Body of pancreas (tissue), 4 donors: ENCODE data around the gene UGGT1. TPM values are rescaled to one million over a fixed set of nuclear protein-coding genes. Genes with fewer than 3 reads are reported as not detected.

ENCODE experiments used
- ATAC-seq: fragments of 150-250 bp; one replicate; pipeline ENCODE4 v1.9.1; 2016
- DNase-seq, 4 donors: peaks; one replicate each; pipeline ENCODE4 v3.0.0-alpha.2; 2019
- H3K27ac ChIP-seq, 4 donors: fragments of 200-600 bp; sonication (generic); 1 replicate in 3 of 4; 2 replicates in 1 of 4; pipeline versions ENCODE4 v1.5.1 to v1.6.1; 2016 to 2019; ENCODE audit warnings: mild to moderate bottlenecking in 1 of 4, mixed read lengths in 1 of 4, moderate library complexity in 1 of 4
- H3K27me3 ChIP-seq, 2 donors: fragments of 200-600 bp; sonication (generic); one replicate each; pipeline ENCODE4 v1.6.0; 2016; ENCODE audit warnings: mild to moderate bottlenecking in 1 of 2
- H3K36me3 ChIP-seq, 2 donors: fragments of 200-600 bp; sonication (generic); replicated peaks in 1 of 2; 2 replicates each; pipeline ENCODE4 v1.5.1; 2016; ENCODE audit warnings: low read depth in 2 of 2; ENCODE audit not compliant: insufficient read depth in 1 of 2
- H3K4me1 ChIP-seq: fragments of 200-600 bp; sonication (generic); one replicate; pipeline ENCODE4 v1.6.0; 2016
- H3K4me3 ChIP-seq, 2 donors: fragments of 200-600 bp; sonication (generic); 1 replicate in 1 of 2; 2 replicates in 1 of 2; pipeline ENCODE4 v1.5.1; 2016 to 2019
- H3K9me3 ChIP-seq, 3 donors: fragments of 200-600 bp; sonication (generic); 1 replicate in 2 of 3; 2 replicates in 1 of 3; pipeline ENCODE4 v1.5.1; 2016
- POLR2A ChIP-seq, 3 donors: fragments of 450-650 bp; IDR thresholded peaks; one replicate each; pipeline ENCODE4 v1.6.1; 2016; ENCODE audit warnings: antibody characterized with exemption in 3 of 3, mild to moderate bottlenecking in 2 of 3
- WGBS, 2 donors: methylation state at CpG; one replicate each; pipeline ENCODE4 v1.1.5; 2017; 5-methylcytosine and 5-hydroxymethylcytosine counted together
- intact Hi-C: fragments of 100-400 bp; cut with DNase I; formaldehyde crosslinking; loops from one replicate; pipeline ENCODE4 v1.15.1; 2023
- total RNA-seq, 2 donors: library from RNA; depleted of rRNA; stranded (reverse); fragments of >200 nt; gene quantifications; one replicate each; pipeline ENCODE4 v1.1.0, GENCODE V29; 2016
- TF ChIP-seq, protein P1 (sequence below), 7 experiments: fragments of 450-650 bp in 4 of 7; fragments of 200-600 bp in 3 of 7; sonication (generic) in 3 of 7; IDR thresholded peaks; one replicate each; pipeline ENCODE4 v1.5.1; 2016 to 2019; ENCODE audit warnings: antibody characterized with exemption in 7 of 7

Gene UGGT1
- total RNA-seq, 2 donors from 2014 or later = 38.2 to 42.0 TPM

DNA sequence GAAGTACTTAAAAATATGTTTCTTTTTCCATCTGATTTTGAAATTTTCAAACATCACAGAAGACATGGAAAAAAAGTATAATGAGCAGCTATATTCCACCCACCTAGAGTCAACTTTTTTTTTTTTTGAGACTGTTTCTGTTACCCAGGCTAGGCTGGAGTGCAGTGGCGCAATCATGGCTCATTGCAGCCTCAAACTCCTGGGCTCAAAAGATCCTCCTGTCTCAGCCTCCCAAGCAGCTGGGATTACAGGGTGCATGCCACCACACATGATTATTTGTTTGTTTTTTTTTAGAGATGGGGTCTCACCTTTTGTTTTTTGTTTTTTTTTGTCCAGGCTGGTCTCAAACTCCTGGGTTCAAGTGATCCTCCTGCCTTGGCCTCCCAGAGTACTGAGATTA lies 26.6 kb upstream of the UGGT1 start:
- WGBS, 2 donors = 96 to 100% methylated on average over 1 of the region's 1 CpG
- intact Hi-C loops = no loop called here
- peaks cover 2% of the 10 kb centered on the region for H3K4me1 ChIP-seq
- no peak overlapping the region for H3K4me3 ChIP-seq
- no peak overlapping the region for H3K27ac ChIP-seq
- no peaks in the 10 kb centered on the region for H3K36me3 ChIP-seq
- ATAC-seq (no peak), DNase-seq (no peak)
- H3K27me3 ChIP-seq = no peaks in the 10 kb centered on the region
- no peaks in the 10 kb centered on the region for H3K9me3 ChIP-seq
- TF ChIP-seq, protein P1, sequence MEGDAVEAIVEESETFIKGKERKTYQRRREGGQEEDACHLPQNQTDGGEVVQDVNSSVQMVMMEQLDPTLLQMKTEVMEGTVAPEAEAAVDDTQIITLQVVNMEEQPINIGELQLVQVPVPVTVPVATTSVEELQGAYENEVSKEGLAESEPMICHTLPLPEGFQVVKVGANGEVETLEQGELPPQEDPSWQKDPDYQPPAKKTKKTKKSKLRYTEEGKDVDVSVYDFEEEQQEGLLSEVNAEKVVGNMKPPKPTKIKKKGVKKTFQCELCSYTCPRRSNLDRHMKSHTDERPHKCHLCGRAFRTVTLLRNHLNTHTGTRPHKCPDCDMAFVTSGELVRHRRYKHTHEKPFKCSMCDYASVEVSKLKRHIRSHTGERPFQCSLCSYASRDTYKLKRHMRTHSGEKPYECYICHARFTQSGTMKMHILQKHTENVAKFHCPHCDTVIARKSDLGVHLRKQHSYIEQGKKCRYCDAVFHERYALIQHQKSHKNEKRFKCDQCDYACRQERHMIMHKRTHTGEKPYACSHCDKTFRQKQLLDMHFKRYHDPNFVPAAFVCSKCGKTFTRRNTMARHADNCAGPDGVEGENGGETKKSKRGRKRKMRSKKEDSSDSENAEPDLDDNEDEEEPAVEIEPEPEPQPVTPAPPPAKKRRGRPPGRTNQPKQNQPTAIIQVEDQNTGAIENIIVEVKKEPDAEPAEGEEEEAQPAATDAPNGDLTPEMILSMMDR (IDR thresholded peaks at IDR 0.05) = no peak
- TF ChIP-seq POLR2A (IDR thresholded peaks at IDR 0.05) = no peak

DNA sequence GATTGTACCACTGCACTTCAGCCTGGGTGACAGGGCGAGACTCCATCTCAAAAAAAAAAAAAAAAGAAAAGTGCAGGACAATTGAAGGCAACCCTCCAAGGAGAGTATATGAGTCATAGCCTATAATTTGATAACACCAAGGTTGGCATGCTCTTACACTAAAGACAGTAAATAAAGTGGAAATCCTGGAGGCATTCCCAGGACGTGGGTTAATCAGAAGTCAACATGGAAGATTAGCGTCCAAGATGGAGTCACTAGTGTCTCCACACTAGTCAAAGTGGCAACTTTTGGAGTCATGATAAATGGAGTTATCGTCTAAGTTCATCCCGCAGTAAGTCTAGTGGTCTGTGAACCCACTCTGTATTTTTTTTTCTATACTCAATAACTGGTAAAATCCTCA lies 21.2 kb upstream of the UGGT1 start:
- intact Hi-C loops = no loop called here
- H3K27ac ChIP-seq = no peak overlapping the region
- peak; percentile 99 for ATAC-seq
- H3K4me3 ChIP-seq = no peak overlapping the region
- DNase-seq = peak; percentile 45 to 66 (median 58)
- H3K36me3 ChIP-seq = no peaks in the 10 kb centered on the region
- no peak for TF ChIP-seq POLR2A (IDR thresholded peaks at IDR 0.05)
- TF ChIP-seq, protein P1 (IDR thresholded peaks at IDR 0.05) = no peak
- H3K4me1 ChIP-seq = peaks cover 11% of the 10 kb centered on the region
- no peaks in the 10 kb centered on the region for H3K27me3 ChIP-seq
- 30 to 42% methylated on average over 5 of the region's 5 CpGs for WGBS, 2 donors
- no peaks in the 10 kb centered on the region for H3K9me3 ChIP-seq

DNA sequence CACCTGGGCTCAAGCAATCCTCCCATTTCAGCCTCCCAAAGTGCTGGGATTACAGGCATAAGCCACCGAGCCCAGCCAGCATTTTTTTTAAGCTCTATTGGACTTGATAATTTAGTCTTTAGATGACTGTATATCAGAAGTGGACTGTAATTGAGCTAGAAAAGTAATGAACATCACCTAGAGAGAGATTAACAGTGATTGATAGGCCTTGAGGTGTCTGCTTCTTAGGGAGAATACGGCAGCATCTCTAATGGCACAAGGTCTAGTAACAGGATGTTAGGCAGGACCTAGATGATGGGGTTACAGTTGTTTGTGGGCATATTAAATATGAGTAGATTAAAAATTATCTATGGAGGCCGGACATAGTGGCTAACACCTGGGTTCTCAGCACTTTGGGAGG lies 17.7 kb upstream of the UGGT1 start:
- WGBS, 2 donors = 78 to 80% methylated on average over 3 of the region's 3 CpGs
- no peaks in the 10 kb centered on the region for H3K36me3 ChIP-seq
- no peak overlapping the region for H3K4me3 ChIP-seq
- peaks cover 11% of the 10 kb centered on the region for H3K4me1 ChIP-seq
- DNase-seq (no peak), ATAC-seq (no peak)
- intact Hi-C loops = no loop called here
- TF ChIP-seq POLR2A (IDR thresholded peaks at IDR 0.05) = no peak
- TF ChIP-seq, protein P1 (IDR thresholded peaks at IDR 0.05) = no peak
- H3K27ac ChIP-seq = no peak overlapping the region
- H3K9me3 ChIP-seq = no peaks in the 10 kb centered on the region
- no peaks in the 10 kb centered on the region for H3K27me3 ChIP-seq

DNA sequence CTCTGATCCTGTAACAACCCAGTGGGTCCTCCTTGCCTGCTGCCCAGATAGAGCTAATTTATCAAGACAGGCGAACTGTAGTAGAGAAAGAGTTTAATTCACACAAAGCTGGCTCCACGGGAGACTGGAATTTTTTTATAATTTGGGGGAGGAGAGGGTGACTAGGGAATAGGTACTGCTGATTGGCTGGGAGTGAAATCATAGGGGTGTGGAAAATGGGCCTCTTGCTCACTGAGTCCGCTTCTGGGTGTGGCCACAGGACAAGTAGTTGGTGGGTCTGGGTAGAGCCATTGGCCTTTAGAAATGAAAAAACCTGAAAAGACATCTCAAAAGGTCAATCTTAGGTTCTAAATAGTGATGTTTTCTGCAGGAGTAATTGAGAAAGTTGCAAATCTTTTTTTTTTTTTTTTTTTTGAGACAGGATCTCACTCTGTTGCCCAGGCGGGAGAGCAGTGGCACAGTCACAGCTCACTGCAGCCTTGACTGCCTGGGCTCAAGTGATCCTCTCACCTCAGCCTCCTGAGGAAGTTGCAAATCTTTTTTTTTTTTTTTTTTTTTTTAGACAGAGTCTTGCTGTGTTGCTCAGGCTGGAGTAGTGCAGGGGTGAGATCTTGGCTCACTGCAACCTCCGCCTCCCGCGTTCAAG lies 14.4 kb upstream of the UGGT1 start:
- Histone ChIP-seq H3K27me3 (no peaks in the 10 kb centered on the region), H3K4me3 (no peak overlapping the region), H3K36me3 (no peaks in the 10 kb centered on the region), H3K9me3 (no peaks in the 10 kb centered on the region), H3K4me1 (no peaks in the 10 kb centered on the region), H3K27ac (no peak overlapping the region)
- ATAC-seq (no peak), DNase-seq (no peak)
- WGBS, 2 donors = 87 to 90% methylated on average over 7 of the region's 7 CpGs
- intact Hi-C loops = no loop called here
- TF ChIP-seq, protein P1 (IDR thresholded peaks at IDR 0.05) = no peak
- no peak for TF ChIP-seq POLR2A (IDR thresholded peaks at IDR 0.05)

DNA sequence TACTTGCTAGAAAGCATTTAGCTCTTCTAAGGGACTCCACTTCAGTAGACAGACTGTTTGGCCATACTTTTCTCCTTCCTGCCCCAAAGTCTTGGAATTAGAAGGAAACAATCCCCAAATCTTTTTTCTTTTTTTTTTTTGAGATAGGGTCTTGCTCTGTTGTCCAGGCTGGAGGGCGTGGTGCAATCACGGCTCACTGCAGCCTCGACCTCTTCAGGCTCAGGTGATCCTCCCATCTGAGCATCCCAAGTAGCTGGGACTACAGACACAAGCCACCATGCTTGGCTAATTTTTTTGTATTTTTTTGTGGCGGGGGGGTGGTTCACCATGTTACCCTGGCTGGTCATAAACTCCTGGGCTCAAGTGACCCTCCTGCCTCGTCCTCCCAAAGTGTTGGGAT lies 6.2 kb upstream of the UGGT1 start:
- Histone ChIP-seq H3K9me3 (no peaks in the 10 kb centered on the region), H3K4me1 (no peaks in the 10 kb centered on the region), H3K36me3 (no peaks in the 10 kb centered on the region), H3K4me3 (no peak overlapping the region), H3K27ac (no peak overlapping the region), H3K27me3 (no peaks in the 10 kb centered on the region)
- TF ChIP-seq, protein P1 (IDR thresholded peaks at IDR 0.05) = no peak
- no peak for TF ChIP-seq POLR2A (IDR thresholded peaks at IDR 0.05)
- no peak for ATAC-seq
- whole genome bisulfite sequencing, 2 donors = 70 to 75% methylated on average over 4 to 5 of the region's 5 CpGs
- intact Hi-C loops = loop anchor here (10.0 kb wide), 1 partner anchor 50 kb away; no protein-coding TSS in a partner anchor
- DNase-seq = no peak
